ENCODE measurements around the gene PTPRE. TPM values are rescaled to one million over a fixed set of nuclear protein-coding genes. Genes with fewer than 3 reads are reported as not detected.
A peak's percentile ranks its signal among the peaks of the same experiment; 100 is the strongest.

The PTPRE gene
- total RNA-seq, 1 donor from 2014 or later, result 2.4 TPM

DNA sequence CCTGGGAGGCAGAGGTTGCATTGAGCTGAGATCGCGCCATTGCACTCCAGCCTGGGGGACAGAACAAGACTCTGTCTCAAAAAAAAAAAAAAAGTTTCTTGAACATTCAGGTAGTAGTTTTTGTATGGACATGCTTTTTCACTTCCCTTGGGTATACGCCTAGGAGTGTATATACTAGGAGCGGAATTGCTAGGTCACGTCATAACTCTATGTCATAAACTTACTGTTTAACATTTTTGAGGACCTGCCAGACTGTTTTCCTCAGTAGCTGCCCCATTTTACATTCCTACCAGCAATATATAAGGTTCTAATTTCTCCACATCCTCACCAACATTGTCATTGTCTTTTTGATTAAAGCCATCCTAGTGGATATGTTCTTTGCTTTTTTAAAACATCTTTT is 167.7 kb downstream of the PTPRE start:
- H3K4me3 Mint-ChIP-seq (ENCODE audit: low read depth), result no peak overlapping the region
- peaks cover 12% of the 10 kb centered on the region for H3K27me3 Mint-ChIP-seq
- H3K36me3 Mint-ChIP-seq (ENCODE audit: insufficient read depth), result no peaks in the 10 kb centered on the region

DNA sequence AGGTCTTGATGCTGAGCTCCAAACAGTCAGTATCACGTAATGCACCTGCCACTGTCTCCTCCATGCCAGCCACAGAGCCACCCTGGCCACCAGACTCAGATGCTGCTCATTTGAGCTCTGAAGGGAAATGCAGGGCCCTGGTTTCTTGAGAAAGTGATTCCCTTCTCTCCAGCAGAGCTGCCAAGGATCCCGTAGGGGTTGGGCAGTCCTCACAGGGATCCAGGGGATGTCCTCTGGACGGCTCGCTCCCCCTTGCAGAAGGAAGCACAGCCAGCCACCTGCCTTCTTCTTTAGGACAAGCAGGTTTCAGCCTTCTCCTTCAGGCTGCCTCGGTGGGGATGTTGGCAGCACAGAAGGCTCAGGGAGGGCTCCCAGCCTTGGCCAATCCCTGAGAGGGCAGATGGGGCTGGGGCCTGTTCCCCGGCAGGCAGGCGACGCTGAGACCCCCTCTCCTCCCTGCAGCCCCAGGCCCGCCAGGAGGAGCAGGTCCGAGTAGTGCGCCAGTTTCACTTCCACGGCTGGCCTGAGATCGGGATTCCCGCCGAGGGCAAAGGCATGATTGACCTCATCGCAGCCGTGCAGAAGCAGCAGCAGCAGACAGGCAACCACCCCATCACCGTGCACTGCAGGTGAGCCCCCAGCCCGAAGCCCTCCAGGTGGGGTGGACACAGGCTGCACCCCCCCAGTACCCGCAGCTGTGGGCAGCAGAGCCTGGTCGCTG is 170.4 kb downstream of the PTPRE start:
- TF ChIP-seq, protein P1, sequence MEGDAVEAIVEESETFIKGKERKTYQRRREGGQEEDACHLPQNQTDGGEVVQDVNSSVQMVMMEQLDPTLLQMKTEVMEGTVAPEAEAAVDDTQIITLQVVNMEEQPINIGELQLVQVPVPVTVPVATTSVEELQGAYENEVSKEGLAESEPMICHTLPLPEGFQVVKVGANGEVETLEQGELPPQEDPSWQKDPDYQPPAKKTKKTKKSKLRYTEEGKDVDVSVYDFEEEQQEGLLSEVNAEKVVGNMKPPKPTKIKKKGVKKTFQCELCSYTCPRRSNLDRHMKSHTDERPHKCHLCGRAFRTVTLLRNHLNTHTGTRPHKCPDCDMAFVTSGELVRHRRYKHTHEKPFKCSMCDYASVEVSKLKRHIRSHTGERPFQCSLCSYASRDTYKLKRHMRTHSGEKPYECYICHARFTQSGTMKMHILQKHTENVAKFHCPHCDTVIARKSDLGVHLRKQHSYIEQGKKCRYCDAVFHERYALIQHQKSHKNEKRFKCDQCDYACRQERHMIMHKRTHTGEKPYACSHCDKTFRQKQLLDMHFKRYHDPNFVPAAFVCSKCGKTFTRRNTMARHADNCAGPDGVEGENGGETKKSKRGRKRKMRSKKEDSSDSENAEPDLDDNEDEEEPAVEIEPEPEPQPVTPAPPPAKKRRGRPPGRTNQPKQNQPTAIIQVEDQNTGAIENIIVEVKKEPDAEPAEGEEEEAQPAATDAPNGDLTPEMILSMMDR (IDR thresholded peaks at IDR 0.05; ENCODE audit: unreplicated experiment), result no peak
- Mint-ChIP-seq H3K27me3 (peaks cover 16% of the 10 kb centered on the region), H3K4me1 (ENCODE audit: low read depth) (no peaks in the 10 kb centered on the region), H3K36me3 (ENCODE audit: insufficient read depth) (no peaks in the 10 kb centered on the region), H3K4me3 (ENCODE audit: low read depth) (no peak overlapping the region), H3K27ac (no peak overlapping the region), H3K9me3 (ENCODE audit: low read depth) (no peaks in the 10 kb centered on the region)
- no peak for DNase-seq (ENCODE audit: low spot score, unreplicated experiment)

More for the DNA sequence above, 167.7 kb downstream of the PTPRE start:
- Mint-ChIP-seq H3K4me1 (ENCODE audit: low read depth) (no peaks in the 10 kb centered on the region), H3K27ac (no peak overlapping the region), H3K9me3 (ENCODE audit: low read depth) (no peaks in the 10 kb centered on the region)
- TF ChIP-seq, protein P1 (IDR thresholded peaks at IDR 0.05; ENCODE audit: unreplicated experiment), result no peak
- DNase-seq (ENCODE audit: low spot score, unreplicated experiment), result no peak

- H3K27me3 Mint-ChIP-seq, result peaks cover 16% of the 10 kb centered on the region
- DNase-seq (ENCODE audit: low spot score, unreplicated experiment), result peak; percentile 47
- H3K27ac Mint-ChIP-seq, result no peak overlapping the region
- H3K4me1 Mint-ChIP-seq (ENCODE audit: low read depth), result no peaks in the 10 kb centered on the region
- no peaks in the 10 kb centered on the region for H3K9me3 Mint-ChIP-seq (ENCODE audit: low read depth)
- H3K36me3 Mint-ChIP-seq (ENCODE audit: insufficient read depth), result no peaks in the 10 kb centered on the region
- TF ChIP-seq, protein P1 (IDR thresholded peaks at IDR 0.05; ENCODE audit: unreplicated experiment), result peak; percentile 72
- no peak overlapping the region for H3K4me3 Mint-ChIP-seq (ENCODE audit: low read depth)
Measured at GRCh38 chr10:128078136-128078969, 171.4 kb downstream of the PTPRE start.

DNA sequence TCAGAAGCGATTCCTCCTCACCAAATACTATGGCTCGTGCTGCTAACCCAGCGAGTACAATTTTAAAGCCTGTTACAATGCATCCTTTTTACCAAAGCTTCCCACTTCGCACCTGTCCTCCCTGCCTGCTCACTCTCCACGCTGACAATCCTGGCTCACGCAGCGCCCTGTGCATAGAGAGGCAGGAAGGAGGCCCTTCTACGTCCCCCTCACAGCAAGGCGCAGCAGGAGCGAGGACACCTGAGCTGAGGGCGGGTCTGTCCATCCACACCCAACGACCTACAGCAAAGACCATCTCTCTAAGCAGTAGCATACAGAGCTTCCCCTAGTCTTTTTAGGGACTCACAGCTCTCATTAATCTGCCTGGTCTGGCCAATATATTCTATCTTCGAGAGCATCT is 173.3 kb downstream of the PTPRE start:
- peaks cover 19% of the 10 kb centered on the region for H3K27me3 Mint-ChIP-seq
- H3K9me3 Mint-ChIP-seq (ENCODE audit: low read depth), result no peaks in the 10 kb centered on the region
- no peak overlapping the region for H3K27ac Mint-ChIP-seq
- no peak overlapping the region for H3K4me3 Mint-ChIP-seq (ENCODE audit: low read depth)
- no peaks in the 10 kb centered on the region for H3K4me1 Mint-ChIP-seq (ENCODE audit: low read depth)
- H3K36me3 Mint-ChIP-seq (ENCODE audit: insufficient read depth), result no peaks in the 10 kb centered on the region
- TF ChIP-seq, protein P1 (IDR thresholded peaks at IDR 0.05; ENCODE audit: unreplicated experiment), result no peak
- DNase-seq (ENCODE audit: low spot score, unreplicated experiment), result no peak

GRCh38 chr10:128080641-128081040 is 173.7 kb downstream of the PTPRE start:
- H3K4me1 Mint-ChIP-seq (ENCODE audit: low read depth), result no peaks in the 10 kb centered on the region

More at GRCh38 chr10:128080641-128081040, 173.7 kb downstream of the PTPRE start:
- Mint-ChIP-seq H3K36me3 (ENCODE audit: insufficient read depth) (no peaks in the 10 kb centered on the region), H3K27ac (no peak overlapping the region), H3K9me3 (ENCODE audit: low read depth) (no peaks in the 10 kb centered on the region), H3K27me3 (peaks cover 19% of the 10 kb centered on the region), H3K4me3 (ENCODE audit: low read depth) (no peak overlapping the region)
- no peak for DNase-seq (ENCODE audit: low spot score, unreplicated experiment)
- TF ChIP-seq, protein P1 (IDR thresholded peaks at IDR 0.05; ENCODE audit: unreplicated experiment), result no peak

All from progenitor cell of endocrine pancreas (in vitro differentiated cells).